GM12891 (cell line): ENCODE results near the gene KCNQ5.

ENCODE experiments used
- POLR2A ChIP-seq: IDR thresholded peaks from 2 replicates; pipeline ENCODE4 v1.6.1; 2011; ENCODE audit warnings: low read depth, low read length, control low read depth
- POLR2AphosphoS5 ChIP-seq: IDR thresholded peaks from 2 replicates; pipeline ENCODE4 v1.6.1; 2011; ENCODE audit warnings: low read depth, low read length, control low read depth
- POU2F2 ChIP-seq: IDR thresholded peaks from 2 replicates; pipeline ENCODE4 v1.6.1; 2011; ENCODE audit warnings: low read depth, mild to moderate bottlenecking, control low read depth, low read length, moderate library complexity
- SPI1 ChIP-seq: IDR thresholded peaks from 2 replicates; pipeline ENCODE4 v1.6.1; 2011; ENCODE audit warnings: low read depth, low read length, control low read depth
- TAF1 ChIP-seq: IDR thresholded peaks from 2 replicates; pipeline ENCODE4 v1.6.1; 2011; ENCODE audit warnings: low read depth, low read length, control low read depth

DNA sequence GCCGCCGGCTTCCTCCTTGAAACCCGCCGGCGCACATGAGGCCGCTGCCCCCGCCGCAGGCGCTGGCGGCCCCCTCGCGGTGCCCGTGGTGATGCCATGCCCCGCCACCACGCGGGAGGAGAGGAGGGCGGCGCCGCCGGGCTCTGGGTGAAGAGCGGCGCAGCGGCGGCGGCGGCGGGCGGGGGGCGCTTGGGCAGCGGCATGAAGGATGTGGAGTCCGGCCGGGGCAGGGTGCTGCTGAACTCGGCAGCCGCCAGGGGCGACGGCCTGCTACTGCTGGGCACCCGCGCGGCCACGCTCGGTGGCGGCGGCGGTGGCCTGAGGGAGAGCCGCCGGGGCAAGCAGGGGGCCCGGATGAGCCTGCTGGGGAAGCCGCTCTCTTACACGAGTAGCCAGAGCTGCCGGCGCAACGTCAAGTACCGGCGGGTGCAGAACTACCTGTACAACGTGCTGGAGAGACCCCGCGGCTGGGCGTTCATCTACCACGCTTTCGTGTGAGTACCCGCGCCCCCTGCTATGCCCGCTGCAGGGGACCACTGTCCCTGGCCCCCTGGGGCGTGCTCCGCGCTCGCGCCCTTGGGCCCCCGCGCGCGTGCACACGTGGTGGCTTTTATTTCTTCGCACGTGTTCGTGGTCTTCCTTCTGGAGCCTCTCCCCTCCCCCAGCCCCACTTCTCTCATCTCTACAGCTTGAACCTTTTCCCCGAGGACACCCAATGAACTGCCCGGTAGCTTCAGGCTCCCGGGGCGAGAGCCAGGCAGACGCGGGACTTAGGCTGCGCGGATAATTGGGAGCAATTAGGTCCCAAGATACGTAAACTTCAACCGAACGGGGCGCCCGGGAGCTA is 453 bp downstream of the KCNQ5 start:
- TF ChIP-seq POLR2A (no peak), POLR2AphosphoS5 (no peak), TAF1 (no peak), SPI1 (no peak), POU2F2 (no peak)
